HUES6 (cell line): ENCODE data around the gene ZBTB7B.
A peak's percentile ranks its signal among the peaks of the same experiment; 100 is the strongest.
"Not testable (repeated sequence)": the region's sequence is repeated elsewhere in the genome, so short reads cannot be mapped to it uniquely, and the experiment has no call there.

Experiments
- H3K27ac ChIP-seq: 2 replicates; pipeline ENCODE4 v1.7.0; 2013; ENCODE audit warnings: low read depth, mild to moderate bottlenecking, low read length, inconsistent platforms
- H3K27me3 ChIP-seq: 2 replicates; pipeline ENCODE4 v1.6.1; 2013; ENCODE audit warnings: low read length; ENCODE audit not compliant: control insufficient read depth, insufficient read depth
- H3K36me3 ChIP-seq: 2 replicates; pipeline ENCODE4 v1.6.1; 2013; ENCODE audit warnings: low read length; ENCODE audit not compliant: control insufficient read depth, insufficient read depth
- H3K4me1 ChIP-seq: 2 replicates; pipeline ENCODE4 v1.6.1; 2013; ENCODE audit warnings: low read length; ENCODE audit not compliant: control insufficient read depth, insufficient read depth
- H3K4me3 ChIP-seq: 2 replicates; pipeline ENCODE4 v1.5.1; 2013; ENCODE audit warnings: low read depth, low read length
- H3K9ac ChIP-seq: one replicate; pipeline ENCODE4 v1.6.1; 2013; ENCODE audit warnings: mild to moderate bottlenecking, low read length
- H3K9me3 ChIP-seq: 2 replicates; pipeline ENCODE4 v1.6.1; 2013; ENCODE audit warnings: low read depth, low read length; ENCODE audit not compliant: control insufficient read depth, insufficient read depth

The ZBTB7B gene

GRCh38 chr1:154977762-154978161 is 24.8 kb upstream of the ZBTB7B start:
- H3K4me1 ChIP-seq = peaks cover 14% of the 10 kb centered on the region
- not testable (repeated sequence) for H3K4me3 ChIP-seq, H3K9me3 ChIP-seq, H3K9ac ChIP-seq, H3K27ac ChIP-seq, H3K27me3 ChIP-seq
- peaks cover 28% of the 10 kb centered on the region for H3K36me3 ChIP-seq

- no peak overlapping the region for H3K9ac ChIP-seq
These were observed 24.2 kb upstream of the ZBTB7B start for GRCh38 chr1:154978360-154978759.

GRCh38 chr1:154982341-154982740 is 20.3 kb upstream of the ZBTB7B start:
- Histone ChIP-seq H3K27ac (peak overlapping the region; percentile 87), H3K4me3 (peak overlapping the region; percentile 50), H3K36me3 (peaks cover 35% of the 10 kb centered on the region), H3K9ac (peak overlapping the region; percentile 83), H3K9me3 (no peaks in the 10 kb centered on the region), H3K4me1 (peaks cover 6% of the 10 kb centered on the region), H3K27me3 (no peaks in the 10 kb centered on the region)

More at GRCh38 chr1:154978360-154978759, 24.2 kb upstream of the ZBTB7B start:
- Histone ChIP-seq H3K9me3 (no peaks in the 10 kb centered on the region), H3K36me3 (peaks cover 28% of the 10 kb centered on the region), H3K4me1 (peaks cover 11% of the 10 kb centered on the region), H3K27ac (no peak overlapping the region), H3K27me3 (no peaks in the 10 kb centered on the region), H3K4me3 (no peak overlapping the region)

GRCh38 chr1:154982897-154983648 is 19.5 kb upstream of the ZBTB7B start, which contains the start of gene FLAD1:
TSS of gene FLAD1 (plus strand) at chr1:154983344. CDS start at chr1:154983695, 351 bp downstream.
- Histone ChIP-seq H3K27ac (peak within 1 kb of the TSS; percentile 87), H3K9ac (peak within 1 kb of the TSS; percentile 92), H3K4me3 (peak within 1 kb of the TSS; percentile 91), H3K27me3 (no peaks in the 10 kb centered on the region), H3K9me3 (no peaks in the 10 kb centered on the region), H3K4me1 (peaks cover 6% of the 10 kb centered on the region), H3K36me3 (peaks cover 35% of the 10 kb centered on the region)

GRCh38 chr1:154983776-154984466 is 18.7 kb upstream of the ZBTB7B start:
- Histone ChIP-seq H3K27me3 (no peaks in the 10 kb centered on the region), H3K36me3 (peaks cover 38% of the 10 kb centered on the region), H3K4me1 (peaks cover 6% of the 10 kb centered on the region), H3K9me3 (no peaks in the 10 kb centered on the region), H3K27ac (peak overlapping the region; percentile 78; the same call in 1 of the 2 replicates), H3K4me3 (peak overlapping the region; percentile 91), H3K9ac (peak overlapping the region; percentile 92)

GRCh38 chr1:154986736-154987135 is 15.9 kb upstream of the ZBTB7B start:
- not testable (repeated sequence) for H3K27ac ChIP-seq

GRCh38 chr1:154987326-154987725 is 15.3 kb upstream of the ZBTB7B start:
- Histone ChIP-seq H3K4me3 (no peak overlapping the region), H3K4me1 (peaks cover 5% of the 10 kb centered on the region), H3K9ac (no peak overlapping the region), H3K27ac (no peak overlapping the region), H3K36me3 (peaks cover 44% of the 10 kb centered on the region), H3K27me3 (no peaks in the 10 kb centered on the region), H3K9me3 (no peaks in the 10 kb centered on the region)

More at GRCh38 chr1:154986736-154987135, 15.9 kb upstream of the ZBTB7B start:
- peaks cover 44% of the 10 kb centered on the region for H3K36me3 ChIP-seq
- H3K9ac ChIP-seq, H3K4me1 ChIP-seq, H3K27me3 ChIP-seq, H3K4me3 ChIP-seq, H3K9me3 ChIP-seq: not testable (repeated sequence)

GRCh38 chr1:154988058-154988954 is 14.3 kb upstream of the ZBTB7B start:
- Histone ChIP-seq H3K4me3 (no peak overlapping the region), H3K9ac (no peak overlapping the region), H3K9me3 (no peaks in the 10 kb centered on the region), H3K27ac (no peak overlapping the region), H3K4me1 (peaks cover 4% of the 10 kb centered on the region; the same call in 1 of the 2 replicates), H3K36me3 (peaks cover 51% of the 10 kb centered on the region), H3K27me3 (no peaks in the 10 kb centered on the region)

GRCh38 chr1:154989195-154989860 is 13.3 kb upstream of the ZBTB7B start:
- no peaks in the 10 kb centered on the region for H3K27me3 ChIP-seq
- H3K9ac ChIP-seq = no peak overlapping the region
- no peak overlapping the region for H3K27ac ChIP-seq
- H3K36me3 ChIP-seq = peaks cover 53% of the 10 kb centered on the region
- peaks cover 10% of the 10 kb centered on the region; the same call in 1 of the 2 replicates for H3K4me1 ChIP-seq
- no peaks in the 10 kb centered on the region for H3K9me3 ChIP-seq
- no peak overlapping the region for H3K4me3 ChIP-seq

GRCh38 chr1:154990276-154990675 is 12.3 kb upstream of the ZBTB7B start:
- H3K27me3 ChIP-seq = no peaks in the 10 kb centered on the region
- H3K4me1 ChIP-seq = peaks cover 10% of the 10 kb centered on the region; the same call in 1 of the 2 replicates
- H3K4me3 ChIP-seq = no peak overlapping the region
- H3K36me3 ChIP-seq = peaks cover 53% of the 10 kb centered on the region
- H3K9ac ChIP-seq = no peak overlapping the region
- no peak overlapping the region for H3K27ac ChIP-seq
- H3K9me3 ChIP-seq = no peaks in the 10 kb centered on the region
